HUES6 (cell line): ENCODE results near the gene EFCAB11.

ENCODE experiments used
- H3K27ac ChIP-seq: 2 replicates; pipeline ENCODE4 v1.7.0; 2013; ENCODE audit warnings: low read depth, mild to moderate bottlenecking, low read length, inconsistent platforms
- H3K27me3 ChIP-seq: 2 replicates; pipeline ENCODE4 v1.6.1; 2013; ENCODE audit warnings: low read length; ENCODE audit not compliant: control insufficient read depth, insufficient read depth
- H3K36me3 ChIP-seq: 2 replicates; pipeline ENCODE4 v1.6.1; 2013; ENCODE audit warnings: low read length; ENCODE audit not compliant: control insufficient read depth, insufficient read depth
- H3K4me1 ChIP-seq: 2 replicates; pipeline ENCODE4 v1.6.1; 2013; ENCODE audit warnings: low read length; ENCODE audit not compliant: control insufficient read depth, insufficient read depth
- H3K4me3 ChIP-seq: 2 replicates; pipeline ENCODE4 v1.5.1; 2013; ENCODE audit warnings: low read depth, low read length
- H3K9ac ChIP-seq: one replicate; pipeline ENCODE4 v1.6.1; 2013; ENCODE audit warnings: mild to moderate bottlenecking, low read length
- H3K9me3 ChIP-seq: 2 replicates; pipeline ENCODE4 v1.6.1; 2013; ENCODE audit warnings: low read depth, low read length; ENCODE audit not compliant: control insufficient read depth, insufficient read depth

EFCAB11 gene

GRCh38 chr14:89746135-89746534, 208.4 kb downstream of the EFCAB11 start:
- peaks cover 29% of the 10 kb centered on the region for H3K9me3 ChIP-seq
- no peak overlapping the region for H3K9ac ChIP-seq
- H3K36me3 ChIP-seq = no peaks in the 10 kb centered on the region
- H3K27ac ChIP-seq = no peak overlapping the region
- H3K27me3 ChIP-seq = no peaks in the 10 kb centered on the region
- H3K4me1 ChIP-seq = no peaks in the 10 kb centered on the region
- no peak overlapping the region for H3K4me3 ChIP-seq
